NCI-H1092 (cell line): ENCODE measurements around the gene CEP72.

Experiments used
- DNase-seq: peaks from one replicate; lab custom pipeline; 2025; lab: John Stamatoyannopoulos, UW

The CEP72 gene

GRCh38 chr5:660491-661030 lies 48.4 kb downstream of the CEP72 start:
- no peak for DNase-seq

- DNase-seq, result no peak
Observed at GRCh38 chr5:661891-662750, 50.0 kb downstream of the CEP72 start.

GRCh38 chr5:662751-663435 lies 50.8 kb downstream of the CEP72 start:
- no peak for DNase-seq

- DNase-seq, result no peak
Observed at GRCh38 chr5:663436-664342, 51.5 kb downstream of the CEP72 start.

- DNase-seq, result no peak
Observed at GRCh38 chr5:664343-664993, 52.3 kb downstream of the CEP72 start.

GRCh38 chr5:664994-665360 lies 52.8 kb downstream of the CEP72 start:
- DNase-seq, result no peak

- no peak for DNase-seq
Observed at GRCh38 chr5:665541-665955, 53.4 kb downstream of the CEP72 start.

GRCh38 chr5:665956-666711 lies 54.0 kb downstream of the CEP72 start:
- DNase-seq, result no peak

- no peak for DNase-seq
Observed at GRCh38 chr5:666816-667498, 54.8 kb downstream of the CEP72 start.

- no peak for DNase-seq
Observed at GRCh38 chr5:668283-668995, 56.3 kb downstream of the CEP72 start.

GRCh38 chr5:669111-669841 lies 57.1 kb downstream of the CEP72 start:
- no peak for DNase-seq

GRCh38 chr5:669842-670395 lies 57.8 kb downstream of the CEP72 start:
- no peak for DNase-seq

- DNase-seq, result no peak
Observed at GRCh38 chr5:670396-671270, 58.5 kb downstream of the CEP72 start.

- DNase-seq, result peak; percentile 41
Observed at GRCh38 chr5:671459-672328, 59.6 kb downstream of the CEP72 start.

- peak; percentile 82 for DNase-seq
Observed at GRCh38 chr5:672329-673160, 60.4 kb downstream of the CEP72 start.
